IMR-90 (cell line): ENCODE data around the gene CNP. TPM values are rescaled to one million over a fixed set of nuclear protein-coding genes. Genes with fewer than 3 reads are reported as not detected.

Source experiments
- ATAC-seq: fragments of 200-7000 bp; cut with Tn5 transposase; 2 replicates; pipeline ENCODE4 v1.9.1; 2020; ENCODE audit warnings: low read depth, mild to moderate bottlenecking, moderate library complexity
- BruUV-seq: library from RNA; stranded (reverse); fragments of 400-500 nt; replicated peaks from 2 replicates; lab custom pipeline; 2021; lab: Mats Ljungman, UMichigan
- CTCF ChIA-PET: fragments of 300-600 bp; formaldehyde crosslinking; extraction: SDS; loops from one replicate; lab custom pipeline; 2021; ENCODE audit warnings: antibody characterized with exemption; lab: Yijun Ruan, JAX
- POLR2A ChIA-PET: fragments of 300-600 bp; sonication (Branson Sonifier 250); formaldehyde crosslinking; loops from one replicate; lab custom pipeline; 2022; ENCODE audit warnings: antibody characterized with exemption; ENCODE audit not compliant: unreplicated experiment; lab: Charles Lee
- DNase-seq: peaks from one replicate; pipeline ENCODE4 v3.0.0; 2013
- H2AFZ ChIP-seq: replicated peaks from 2 replicates; pipeline ENCODE3; 2013; ENCODE audit warnings: low read length, mild to moderate bottlenecking; ENCODE audit not compliant: poor library complexity
- H2AK5ac ChIP-seq: 2 replicates; pipeline ENCODE4 v1.6.1; 2013; ENCODE audit warnings: low read depth, low read length, inconsistent platforms
- H2AK9ac ChIP-seq: replicated peaks from 2 replicates; pipeline ENCODE3; 2013; ENCODE audit warnings: mild to moderate bottlenecking, low read depth, low read length, moderate library complexity; ENCODE audit not compliant: poor library complexity
- H2BK120ac ChIP-seq: 2 replicates; pipeline ENCODE4 v1.6.1; 2013; ENCODE audit warnings: low read depth, low read length, inconsistent platforms
- H2BK15ac ChIP-seq: 3 replicates; pipeline ENCODE4 v1.6.1; 2013; ENCODE audit warnings: low read depth, low read length, inconsistent platforms
- H2BK20ac ChIP-seq: 2 replicates; pipeline ENCODE4 v1.6.1; 2013; ENCODE audit warnings: low read depth, mild to moderate bottlenecking, inconsistent platforms, low read length, moderate library complexity
- H2BK5ac ChIP-seq: 2 replicates; pipeline ENCODE4 v1.6.1; 2013; ENCODE audit warnings: mild to moderate bottlenecking, low read depth, low read length, inconsistent platforms; ENCODE audit not compliant: poor library complexity, severe bottlenecking
- H3K14ac ChIP-seq: replicated peaks from 2 replicates; pipeline ENCODE4 v1.6.1; 2013; ENCODE audit warnings: low read depth, low read length, inconsistent platforms
- H3K18ac ChIP-seq: 2 replicates; pipeline ENCODE4 v1.6.1; 2013; ENCODE audit warnings: low read depth, low read length, control low read depth
- H3K23ac ChIP-seq: 2 replicates; pipeline ENCODE4 v1.6.1; 2013; ENCODE audit warnings: low read depth, low read length, inconsistent platforms
- H3K27ac ChIP-seq: 2 replicates; pipeline ENCODE4 v1.5.1; 2013; ENCODE audit warnings: mild to moderate bottlenecking, control low read depth, low read length; ENCODE audit not compliant: insufficient read depth
- H3K27me3 ChIP-seq: 2 replicates; pipeline ENCODE4 v1.6.1; 2013; ENCODE audit warnings: low read length; ENCODE audit not compliant: control insufficient read depth, insufficient read depth
- H3K36me3 ChIP-seq: 2 replicates; pipeline ENCODE4 v1.6.1; 2013; ENCODE audit warnings: low read length, mixed read lengths; ENCODE audit not compliant: control insufficient read depth, insufficient read depth
- H3K4ac ChIP-seq: 2 replicates; pipeline ENCODE4 v1.6.1; 2013; ENCODE audit warnings: low read depth, low read length, inconsistent platforms
- H3K4me1 ChIP-seq: 2 replicates; pipeline ENCODE4 v1.6.1; 2013; ENCODE audit warnings: low read length, mixed read lengths; ENCODE audit not compliant: control insufficient read depth, insufficient read depth
- H3K4me2 ChIP-seq: 2 replicates; pipeline ENCODE4 v1.6.1; 2013; ENCODE audit warnings: low read depth, mild to moderate bottlenecking, control low read depth, low read length, moderate library complexity
- H3K4me3 ChIP-seq: 2 replicates; pipeline ENCODE4 v1.5.1; 2013; ENCODE audit warnings: low read depth, mild to moderate bottlenecking, control low read depth, low read length, moderate library complexity; ENCODE audit not compliant: insufficient read depth
- H3K56ac ChIP-seq: 2 replicates; pipeline ENCODE4 v1.6.1; 2013; ENCODE audit warnings: low read length, inconsistent platforms; ENCODE audit not compliant: insufficient read depth; ENCODE audit errors: extremely low read depth
- H3K79me1 ChIP-seq, 2 experiments: 2 replicates each; pipeline ENCODE4 v1.6.1; 2013; ENCODE audit warnings: low read length in 2 of 2, inconsistent platforms in 1 of 2, low read depth in 1 of 2
- H3K9ac ChIP-seq: 2 replicates; pipeline ENCODE4 v1.6.1; 2013; ENCODE audit warnings: low read depth, low read length, control low read depth
- H3K9me1 ChIP-seq: 2 replicates; pipeline ENCODE4 v1.6.1; 2013; ENCODE audit warnings: low read length, inconsistent platforms; ENCODE audit not compliant: insufficient read depth
- H3K9me3 ChIP-seq: 2 replicates; pipeline ENCODE4 v1.6.1; 2013; ENCODE audit warnings: low read length; ENCODE audit not compliant: control insufficient read depth, insufficient read depth
- H4K20me1 ChIP-seq: 2 replicates; pipeline ENCODE4 v1.6.1; 2013; ENCODE audit warnings: low read length, inconsistent platforms; ENCODE audit not compliant: insufficient read depth
- H4K5ac ChIP-seq: 2 replicates; pipeline ENCODE4 v1.6.1; 2013; ENCODE audit warnings: mild to moderate bottlenecking, low read depth, low read length, control low read depth
- H4K8ac ChIP-seq, 2 experiments: 2 replicates each; pipeline ENCODE4 v1.6.1; 2013; ENCODE audit warnings: low read depth in 2 of 2, low read length in 2 of 2, control low read depth in 1 of 2, inconsistent platforms in 1 of 2
- H4K91ac ChIP-seq: 2 replicates; pipeline ENCODE4 v1.6.1; 2013; ENCODE audit warnings: low read depth, low read length, inconsistent platforms; ENCODE audit not compliant: insufficient read depth
- BHLHE40 ChIP-seq: fragments of 150-350 bp; IDR thresholded peaks from 2 replicates; pipeline ENCODE4 v1.6.1; 2016; ENCODE audit warnings: mild to moderate bottlenecking, low read depth, low read length
- CEBPB ChIP-seq: IDR thresholded peaks from 2 replicates; pipeline ENCODE4 v1.6.1; 2012; ENCODE audit warnings: low read depth, low read length, improper control_type of control experiment
- CTCF ChIP-seq: conservative IDR thresholded peaks from 2 replicates; pipeline ENCODE4 v1.5.1; 2012; ENCODE audit warnings: mild to moderate bottlenecking, low read depth, low read length, improper control_type of control experiment
- FOS ChIP-seq: fragments of 150-350 bp; IDR thresholded peaks from 2 replicates; pipeline ENCODE4 v1.6.1; 2016; ENCODE audit warnings: low read depth, low read length
- MAFK ChIP-seq: IDR thresholded peaks from 2 replicates; pipeline ENCODE4 v1.6.1; 2012; ENCODE audit warnings: low read depth, low read length, improper control_type of control experiment
- MAZ ChIP-seq: IDR thresholded peaks from 2 replicates; pipeline ENCODE4 v1.6.1; 2012; ENCODE audit warnings: low read depth, mild to moderate bottlenecking, low read length, improper control_type of control experiment, moderate library complexity, borderline replicate concordance
- MXI1 ChIP-seq: IDR thresholded peaks from 2 replicates; pipeline ENCODE4 v1.6.1; 2012; ENCODE audit warnings: low read depth, mild to moderate bottlenecking, low read length, moderate library complexity, borderline replicate concordance
- NFE2L2 ChIP-seq: fragments of 150-350 bp; IDR thresholded peaks from 2 replicates; pipeline ENCODE4 v1.6.1; 2016; ENCODE audit warnings: low read depth, mild to moderate bottlenecking, low read length
- POLR2A ChIP-seq: IDR thresholded peaks from 2 replicates; pipeline ENCODE4 v1.6.1; 2012; ENCODE audit warnings: mild to moderate bottlenecking, low read depth, low read length
- RAD21 ChIP-seq: IDR thresholded peaks from 2 replicates; pipeline ENCODE4 v1.6.1; 2012; ENCODE audit warnings: low read length, improper control_type of control experiment
- RCOR1 ChIP-seq: IDR thresholded peaks from 2 replicates; pipeline ENCODE4 v1.6.1; 2012; ENCODE audit warnings: mild to moderate bottlenecking, low read length, improper control_type of control experiment; ENCODE audit not compliant: insufficient replicate concordance
- RFX5 ChIP-seq: IDR thresholded peaks from 2 replicates; pipeline ENCODE4 v1.8.0; 2012; ENCODE audit warnings: low read depth, mild to moderate bottlenecking, low read length, moderate library complexity
- SMC3 ChIP-seq: fragments of 150-350 bp; IDR thresholded peaks from 2 replicates; pipeline ENCODE4 v1.6.1; 2016; ENCODE audit warnings: low read depth, mild to moderate bottlenecking, antibody characterized with exemption, low read length, moderate library complexity
- WGBS, 2 experiments: methylation state at CpG; one replicate each; pipeline versions ENCODE4 v1.1.5 to v1.1.7; 2013; ENCODE audit warnings: missing lambda C conversion rate in 2 of 2; ENCODE audit not compliant: insufficient read length in 1 of 2; ENCODE audit errors: extremely low coverage in 2 of 2; 5-methylcytosine and 5-hydroxymethylcytosine counted together
- dilution Hi-C: fragments of 300-500 bp; cut with HindIII; formaldehyde crosslinking; loops from one replicate; pipeline ENCODE4 v1.14.3; 2018; ENCODE audit warnings: low sequenced_read_pairs; ENCODE audit not compliant: unreplicated experiment
- in situ Hi-C: fragments of 300-500 bp; cut with MboI; formaldehyde crosslinking; loops from 3 replicates; pipeline ENCODE4 v1.14.3; 2019; ENCODE audit warnings: low sequenced_read_pairs, inconsistent platforms, mixed read lengths
- intact Hi-C: fragments of 100-400 bp; cut with micrococcal nuclease; formaldehyde crosslinking; loops from 2 replicates; pipeline ENCODE4 v1.10.0; 2022
- polyA plus RNA-seq, 3 experiments: library from polyadenylated mRNA; depleted of rRNA; stranded (reverse); fragments of >200 nt; gene quantifications; 2 replicates each; pipeline ENCODE4 v1.2.3, GENCODE V29; 2012; ENCODE audit warnings: low replicate concordance in 1 of 3
- total RNA-seq: library from RNA; depleted of rRNA; stranded (reverse); fragments of >200 nt; gene quantifications from 2 replicates; pipeline ENCODE4 v1.2.3, GENCODE V29; 2012
- TF ChIP-seq, protein P1 (sequence below): fragments of 150-350 bp; IDR thresholded peaks from 2 replicates; pipeline ENCODE4 v1.6.1; 2016; ENCODE audit warnings: low read depth, mild to moderate bottlenecking, low read length, moderate library complexity, borderline replicate concordance

CNP gene
- total and polyA plus RNA-seq, 2 of the 4 experiments (the other 2 are of a cell fraction): 45.5 to 46.4 TPM

GRCh38 chr17:41918314-41919164 lies 48.1 kb upstream of the CNP start, which contains the start of gene ACLY:
Gene ACLY, minus strand, starts transcription at chr17:41918951. Its CDS starts 5,078 bp downstream, at chr17:41913873.
- Histone ChIP-seq H2AK9ac (peak within 1 kb of the TSS; percentile 99), H4K91ac (peak within 1 kb of the TSS; percentile 87), H3K4me3 (peak within 1 kb of the TSS; percentile 72), H2AK5ac (peak within 1 kb of the TSS; percentile 95), H2BK15ac (peak within 1 kb of the TSS; percentile 49; the same call in 1 of the 3 replicates), H3K27ac (peak within 1 kb of the TSS; percentile 73), H3K9me3 (no peaks in the 10 kb centered on the region), H3K23ac (peak within 1 kb of the TSS; percentile 85), H4K20me1 (peaks cover 48% of the 10 kb centered on the region), H3K36me3 (peaks cover 2% of the 10 kb centered on the region), H4K5ac (peak within 1 kb of the TSS; percentile 69), H2BK120ac (peak within 1 kb of the TSS; percentile 76; the same call in 1 of the 2 replicates), H2BK5ac (peak within 1 kb of the TSS; percentile 67), H3K4ac (peak within 1 kb of the TSS; percentile 93), H3K9me1 (peaks cover 30% of the 10 kb centered on the region), H3K27me3 (no peaks in the 10 kb centered on the region), H2BK20ac (peak within 1 kb of the TSS; percentile 29; the same call in 1 of the 2 replicates), H3K4me2 (peak within 1 kb of the TSS; percentile 95), H3K9ac (peak within 1 kb of the TSS; percentile 87), H3K18ac (peak within 1 kb of the TSS; percentile 26), H3K79me1 (peaks cover 0 to 54% of the 10 kb centered on the region in 2 experiments; a peak in 3 of 4 replicates), H2AFZ (peak within 1 kb of the TSS; percentile 90), H3K56ac (peak within 1 kb of the TSS; percentile 91), H4K8ac (peak within 1 kb of the TSS; percentile 76 to 90), H3K14ac (peak within 1 kb of the TSS; percentile 99), H3K4me1 (peaks cover 27% of the 10 kb centered on the region)
- ChIA-PET CTCF (interaction anchor here (0.9 to 1.2 kb wide), 2 partner anchors 11 to 41 kb away, joined by 4 to 5 read pairs; no protein-coding TSS in a partner anchor), POLR2A (interaction anchor here (0.6 to 1.6 kb wide), 3 partner anchors 11 to 124 kb away, joined by 3 to 7 read pairs (median 3); partner anchors contain the start of gene ODAD4)
- WGBS, 2 experiments: 1% methylated on average over 43 of the region's 80 CpGs; no CpG with 5 or more reads in 1 of the 2 experiments
- ATAC-seq (peak; percentile 96), DNase-seq (peak; percentile 95)
- TSS peak; percentile 71 for BruUV-seq
- in situ Hi-C loops: no loop called here
- dilution Hi-C loops: no loop called here
- intact Hi-C loops: loop anchor here (1.0 kb wide), 3 partner anchors 8 to 106 kb away; partner anchors contain the start of gene ODAD4
- TF ChIP-seq MAFK (no peak), CEBPB (no peak), FOS (no peak), BHLHE40 (no peak), MXI1 (peak; percentile 50; the same call in 1 of the 2 replicates), SMC3 (no peak), CTCF (no peak), RFX5 (no peak), POLR2A (peak; percentile 96), RAD21 (no peak), MAZ (no peak; the same call in 1 of the 2 replicates), NFE2L2 (no peak), RCOR1 (no peak)
- TF ChIP-seq, protein P1, sequence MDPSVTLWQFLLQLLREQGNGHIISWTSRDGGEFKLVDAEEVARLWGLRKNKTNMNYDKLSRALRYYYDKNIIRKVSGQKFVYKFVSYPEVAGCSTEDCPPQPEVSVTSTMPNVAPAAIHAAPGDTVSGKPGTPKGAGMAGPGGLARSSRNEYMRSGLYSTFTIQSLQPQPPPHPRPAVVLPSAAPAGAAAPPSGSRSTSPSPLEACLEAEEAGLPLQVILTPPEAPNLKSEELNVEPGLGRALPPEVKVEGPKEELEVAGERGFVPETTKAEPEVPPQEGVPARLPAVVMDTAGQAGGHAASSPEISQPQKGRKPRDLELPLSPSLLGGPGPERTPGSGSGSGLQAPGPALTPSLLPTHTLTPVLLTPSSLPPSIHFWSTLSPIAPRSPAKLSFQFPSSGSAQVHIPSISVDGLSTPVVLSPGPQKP: no peak
